ENCODE data around the gene APC. TPM values are rescaled to one million over a fixed set of nuclear protein-coding genes. Genes with fewer than 3 reads are reported as not detected.

Gene APC
- total RNA-seq, 1 experiment from 2014 or later, result 24.0 TPM

DNA sequence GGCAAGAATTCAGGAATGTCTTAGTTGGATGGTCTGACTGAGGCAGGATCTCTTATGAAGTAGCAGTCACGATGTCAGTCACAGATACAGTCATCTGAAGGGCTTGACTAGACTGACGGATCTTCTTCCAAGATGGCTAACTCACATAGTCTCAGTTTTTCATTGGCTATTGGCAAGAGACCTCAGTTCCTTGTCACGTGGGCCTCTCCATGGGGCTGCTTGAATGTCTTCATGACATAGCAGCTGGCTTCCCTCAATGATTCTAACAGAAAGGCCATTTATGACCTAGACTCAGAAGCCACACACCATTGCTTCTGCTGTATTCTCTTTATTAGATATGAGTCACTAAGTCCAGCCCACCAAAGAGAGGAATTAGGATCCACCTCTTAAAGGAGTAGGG lies 4.7 kb downstream of the APC start:
- Histone ChIP-seq H3K4me2 (ENCODE audit: low read length) (no peak overlapping the region; the same call in 1 of the 2 replicates), H3K79me2 (ENCODE audit: insufficient read depth, low read length) (peaks cover 8% of the 10 kb centered on the region), H3K27ac (ENCODE audit: low read depth, low read length) (no peak overlapping the region), H3K27me3 (ENCODE audit: insufficient read depth, low read length) (no peaks in the 10 kb centered on the region), H2AFZ (ENCODE audit: low read depth, low read length, poor library complexity, severe bottlenecking) (no peak overlapping the region), H3K9me3 (ENCODE audit: control insufficient read depth in 1 of 2, insufficient read depth in 1 of 2, low read depth in 1 of 2, low read length in 2 of 2) (no peaks in the 10 kb centered on the region), H3K4me1 (ENCODE audit: control insufficient read depth in 1 of 2, insufficient read depth in 2 of 2, low read length in 2 of 2) (peaks cover 0 to 9% of the 10 kb centered on the region in 2 experiments; a peak in 2 of 4 replicates), H3K9me2 (ENCODE audit: insufficient read depth) (no peaks in the 10 kb centered on the region), H3K36me3 (ENCODE audit: control insufficient read depth in 1 of 2, insufficient read depth in 2 of 2, low read length in 2 of 2) (no peaks in the 10 kb centered on the region), H4K20me1 (ENCODE audit: insufficient read depth) (no peaks in the 10 kb centered on the region), H3K4me3 (replicated peaks in 1 of 2; ENCODE audit: low read depth in 1 of 2, low read length in 2 of 2) (no peak overlapping the region), H3K9ac (ENCODE audit: low read length) (no peak overlapping the region)
- ChIA-PET POLR2A (no interaction called here), RAD21 (ENCODE audit: low non-redundant PET in 1 of 2, low total read pairs in 2 of 2, uncharacterized antibody in 2 of 2, unreplicated experiment in 2 of 2) (no interaction called here), CTCF (no interaction called here)
- no peak for DNase-seq (ENCODE audit: low read depth, low spot score)
- TF ChIP-seq ZNF274 (IDR thresholded peaks at IDR 0.05; ENCODE audit: low read depth, low read length) (no peak), CBX3 (IDR thresholded peaks at IDR 0.05; ENCODE audit: low read depth) (no peak), EZH2 (IDR thresholded peaks at IDR 0.05) (no peak), SRF (IDR thresholded peaks at IDR 0.05; ENCODE audit: low read depth) (no peak), EZH2phosphoT487 (IDR thresholded peaks at IDR 0.05; ENCODE audit: borderline replicate concordance) (no peak), RAD21 (IDR thresholded peaks at IDR 0.05; ENCODE audit: low read depth) (no peak), YY1 (IDR thresholded peaks at IDR 0.05; ENCODE audit: extremely low read depth, insufficient replicate concordance, low read depth, low read length) (no peak), POLR2A (IDR thresholded peaks at IDR 0.05; ENCODE audit: borderline replicate concordance, extremely low read depth, insufficient read depth, insufficient read length) (no peak), ELF1 (IDR thresholded peaks at IDR 0.05; ENCODE audit: borderline replicate concordance, low read depth) (no peak), SP1 (IDR thresholded peaks at IDR 0.05; ENCODE audit: low read depth) (no peak), ZFX (IDR thresholded peaks at IDR 0.05) (no peak), EGR1 (IDR thresholded peaks at IDR 0.05; ENCODE audit: low read depth) (no peak), TCF7L2 (IDR thresholded peaks at IDR 0.05; ENCODE audit: borderline replicate concordance, extremely low read depth, insufficient read depth, insufficient read length) (no peak)
- TF ChIP-seq, protein P1, sequence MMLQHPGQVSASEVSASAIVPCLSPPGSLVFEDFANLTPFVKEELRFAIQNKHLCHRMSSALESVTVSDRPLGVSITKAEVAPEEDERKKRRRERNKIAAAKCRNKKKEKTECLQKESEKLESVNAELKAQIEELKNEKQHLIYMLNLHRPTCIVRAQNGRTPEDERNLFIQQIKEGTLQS (IDR thresholded peaks at IDR 0.05), result no peak
- TF ChIP-seq, protein P2, sequence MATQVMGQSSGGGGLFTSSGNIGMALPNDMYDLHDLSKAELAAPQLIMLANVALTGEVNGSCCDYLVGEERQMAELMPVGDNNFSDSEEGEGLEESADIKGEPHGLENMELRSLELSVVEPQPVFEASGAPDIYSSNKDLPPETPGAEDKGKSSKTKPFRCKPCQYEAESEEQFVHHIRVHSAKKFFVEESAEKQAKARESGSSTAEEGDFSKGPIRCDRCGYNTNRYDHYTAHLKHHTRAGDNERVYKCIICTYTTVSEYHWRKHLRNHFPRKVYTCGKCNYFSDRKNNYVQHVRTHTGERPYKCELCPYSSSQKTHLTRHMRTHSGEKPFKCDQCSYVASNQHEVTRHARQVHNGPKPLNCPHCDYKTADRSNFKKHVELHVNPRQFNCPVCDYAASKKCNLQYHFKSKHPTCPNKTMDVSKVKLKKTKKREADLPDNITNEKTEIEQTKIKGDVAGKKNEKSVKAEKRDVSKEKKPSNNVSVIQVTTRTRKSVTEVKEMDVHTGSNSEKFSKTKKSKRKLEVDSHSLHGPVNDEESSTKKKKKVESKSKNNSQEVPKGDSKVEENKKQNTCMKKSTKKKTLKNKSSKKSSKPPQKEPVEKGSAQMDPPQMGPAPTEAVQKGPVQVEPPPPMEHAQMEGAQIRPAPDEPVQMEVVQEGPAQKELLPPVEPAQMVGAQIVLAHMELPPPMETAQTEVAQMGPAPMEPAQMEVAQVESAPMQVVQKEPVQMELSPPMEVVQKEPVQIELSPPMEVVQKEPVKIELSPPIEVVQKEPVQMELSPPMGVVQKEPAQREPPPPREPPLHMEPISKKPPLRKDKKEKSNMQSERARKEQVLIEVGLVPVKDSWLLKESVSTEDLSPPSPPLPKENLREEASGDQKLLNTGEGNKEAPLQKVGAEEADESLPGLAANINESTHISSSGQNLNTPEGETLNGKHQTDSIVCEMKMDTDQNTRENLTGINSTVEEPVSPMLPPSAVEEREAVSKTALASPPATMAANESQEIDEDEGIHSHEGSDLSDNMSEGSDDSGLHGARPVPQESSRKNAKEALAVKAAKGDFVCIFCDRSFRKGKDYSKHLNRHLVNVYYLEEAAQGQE (IDR thresholded peaks at IDR 0.05; ENCODE audit: low read depth), result no peak
- TF ChIP-seq, protein P3, sequence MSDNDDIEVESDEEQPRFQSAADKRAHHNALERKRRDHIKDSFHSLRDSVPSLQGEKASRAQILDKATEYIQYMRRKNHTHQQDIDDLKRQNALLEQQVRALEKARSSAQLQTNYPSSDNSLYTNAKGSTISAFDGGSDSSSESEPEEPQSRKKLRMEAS (IDR thresholded peaks at IDR 0.05), result no peak
- TF ChIP-seq, protein P4, sequence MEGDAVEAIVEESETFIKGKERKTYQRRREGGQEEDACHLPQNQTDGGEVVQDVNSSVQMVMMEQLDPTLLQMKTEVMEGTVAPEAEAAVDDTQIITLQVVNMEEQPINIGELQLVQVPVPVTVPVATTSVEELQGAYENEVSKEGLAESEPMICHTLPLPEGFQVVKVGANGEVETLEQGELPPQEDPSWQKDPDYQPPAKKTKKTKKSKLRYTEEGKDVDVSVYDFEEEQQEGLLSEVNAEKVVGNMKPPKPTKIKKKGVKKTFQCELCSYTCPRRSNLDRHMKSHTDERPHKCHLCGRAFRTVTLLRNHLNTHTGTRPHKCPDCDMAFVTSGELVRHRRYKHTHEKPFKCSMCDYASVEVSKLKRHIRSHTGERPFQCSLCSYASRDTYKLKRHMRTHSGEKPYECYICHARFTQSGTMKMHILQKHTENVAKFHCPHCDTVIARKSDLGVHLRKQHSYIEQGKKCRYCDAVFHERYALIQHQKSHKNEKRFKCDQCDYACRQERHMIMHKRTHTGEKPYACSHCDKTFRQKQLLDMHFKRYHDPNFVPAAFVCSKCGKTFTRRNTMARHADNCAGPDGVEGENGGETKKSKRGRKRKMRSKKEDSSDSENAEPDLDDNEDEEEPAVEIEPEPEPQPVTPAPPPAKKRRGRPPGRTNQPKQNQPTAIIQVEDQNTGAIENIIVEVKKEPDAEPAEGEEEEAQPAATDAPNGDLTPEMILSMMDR (IDR thresholded peaks at IDR 0.05 in 2 of 3, conservative IDR thresholded peaks at IDR 0.05 in 1 of 3; ENCODE audit: borderline replicate concordance in 1 of 3, insufficient read depth in 1 of 3, low read depth in 2 of 3, low read length in 2 of 3), result no peak
- TF ChIP-seq, protein P5, sequence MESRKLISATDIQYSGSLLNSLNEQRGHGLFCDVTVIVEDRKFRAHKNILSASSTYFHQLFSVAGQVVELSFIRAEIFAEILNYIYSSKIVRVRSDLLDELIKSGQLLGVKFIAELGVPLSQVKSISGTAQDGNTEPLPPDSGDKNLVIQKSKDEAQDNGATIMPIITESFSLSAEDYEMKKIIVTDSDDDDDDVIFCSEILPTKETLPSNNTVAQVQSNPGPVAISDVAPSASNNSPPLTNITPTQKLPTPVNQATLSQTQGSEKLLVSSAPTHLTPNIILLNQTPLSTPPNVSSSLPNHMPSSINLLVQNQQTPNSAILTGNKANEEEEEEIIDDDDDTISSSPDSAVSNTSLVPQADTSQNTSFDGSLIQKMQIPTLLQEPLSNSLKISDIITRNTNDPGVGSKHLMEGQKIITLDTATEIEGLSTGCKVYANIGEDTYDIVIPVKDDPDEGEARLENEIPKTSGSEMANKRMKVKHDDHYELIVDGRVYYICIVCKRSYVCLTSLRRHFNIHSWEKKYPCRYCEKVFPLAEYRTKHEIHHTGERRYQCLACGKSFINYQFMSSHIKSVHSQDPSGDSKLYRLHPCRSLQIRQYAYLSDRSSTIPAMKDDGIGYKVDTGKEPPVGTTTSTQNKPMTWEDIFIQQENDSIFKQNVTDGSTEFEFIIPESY (IDR thresholded peaks at IDR 0.05; ENCODE audit: extremely low read depth, insufficient replicate concordance, low read length), result no peak
- intact Hi-C loops (cut with micrococcal nuclease), result no loop called here
- BruUV-seq (replicated peaks), result no TSS peak
- ATAC-seq, result no peak
